ACHN (cell line): ENCODE results near the gene TJP3.
A peak's percentile ranks its signal among the peaks of the same experiment; 100 is the strongest.

Experiments used
- DNase-seq: peaks from one replicate; pipeline ENCODE4 v3.0.0-alpha.2; 2015
- in situ Hi-C: cut with HindIII; loops from 2 replicates; pipeline ENCODE4 v1.10.0; 2017; ENCODE audit warnings: low sequenced_read_pairs, low pct_ligation_motif_present, low pct_unique_long_range_greater_than_20kb

The TJP3 gene

GRCh38 chr19:3771906-3772455 lies 63.8 kb downstream of the TJP3 start, which contains the start of gene RAX2:
Gene RAX2 (minus strand): TSS chr19:3772228. CDS start chr19:3771742, 486 bp downstream.
- in situ Hi-C loops = no loop called here
- no peak for DNase-seq

- in situ Hi-C loops = no loop called here
These were observed 65.8 kb downstream of the TJP3 start for GRCh38 chr19:3773814-3774515.

GRCh38 chr19:3774621-3775373 lies 66.6 kb downstream of the TJP3 start:
- in situ Hi-C loops = no loop called here
- DNase-seq = no peak

More at GRCh38 chr19:3773814-3774515, 65.8 kb downstream of the TJP3 start:
- no peak for DNase-seq

- no peak for DNase-seq
- in situ Hi-C loops = no loop called here
These were observed 67.2 kb downstream of the TJP3 start for GRCh38 chr19:3775374-3775711.

GRCh38 chr19:3775831-3776230 lies 67.6 kb downstream of the TJP3 start:
- DNase-seq = no peak
- in situ Hi-C loops = no loop called here

- DNase-seq = no peak
- in situ Hi-C loops = no loop called here
These were observed 68.4 kb downstream of the TJP3 start for GRCh38 chr19:3776479-3777040.

GRCh38 chr19:3778104-3778867 lies 70.1 kb downstream of the TJP3 start:
- no peak for DNase-seq
- in situ Hi-C loops = no loop called here

- DNase-seq = no peak
- in situ Hi-C loops = no loop called here
These were observed 70.9 kb downstream of the TJP3 start for GRCh38 chr19:3778899-3779723.

GRCh38 chr19:3780786-3781304 lies 72.7 kb downstream of the TJP3 start:
- DNase-seq = no peak
- in situ Hi-C loops = no loop called here

- DNase-seq = no peak
- in situ Hi-C loops = no loop called here
These were observed 73.4 kb downstream of the TJP3 start for GRCh38 chr19:3781603-3782002.

GRCh38 chr19:3782330-3782729 lies 74.1 kb downstream of the TJP3 start:
- in situ Hi-C loops = no loop called here
- no peak for DNase-seq

GRCh38 chr19:3782903-3783302 lies 74.7 kb downstream of the TJP3 start:
- in situ Hi-C loops = no loop called here
- no peak for DNase-seq

- no peak for DNase-seq
- in situ Hi-C loops = no loop called here
These were observed 75.7 kb downstream of the TJP3 start for GRCh38 chr19:3783660-3784584.

GRCh38 chr19:3784607-3785450 lies 76.6 kb downstream of the TJP3 start:
- peak; percentile 48 for DNase-seq
- in situ Hi-C loops = no loop called here

- DNase-seq = no peak
- in situ Hi-C loops = no loop called here
These were observed 77.3 kb downstream of the TJP3 start for GRCh38 chr19:3785451-3785937.
